HepG2 (cell line): Measurements from ENCODE around the gene PLXND1. TPM values are rescaled to one million over a fixed set of nuclear protein-coding genes. Genes with fewer than 3 reads are reported as not detected.

Source experiments
- CHD2 ChIP-seq: IDR thresholded peaks from 2 replicates; pipeline ENCODE4 v1.6.1; 2011; ENCODE audit warnings: low read depth, low read length, improper control_type of control experiment
- DMAP1 ChIP-seq: IDR thresholded peaks from 2 replicates; pipeline ENCODE4 v1.6.1; 2016
- ETV5 ChIP-seq: IDR thresholded peaks from 2 replicates; pipeline ENCODE4 v1.6.1; 2018; ENCODE audit warnings: missing biosample characterization, missing genetic modification reagents, inconsistent platforms, borderline replicate concordance
- GATAD1 ChIP-seq: IDR thresholded peaks from 2 replicates; pipeline ENCODE4 v1.6.1; 2016; ENCODE audit warnings: missing genetic modification reagents, missing compliant biosample characterization
- KAT2B ChIP-seq: fragments of 150-350 bp; IDR thresholded peaks from 2 replicates; pipeline ENCODE4 v1.6.1; 2014; ENCODE audit warnings: low read depth, low read length, borderline replicate concordance
- MEIS2 ChIP-seq: sonication (generic); formaldehyde crosslinking; IDR thresholded peaks from 2 replicates; pipeline ENCODE4 v1.9.0; 2021; ENCODE audit warnings: mild to moderate bottlenecking, missing genetic modification reagents
- RBFOX2 ChIP-seq: fragments of 200-400 bp; formaldehyde crosslinking; IDR thresholded peaks from 2 replicates; pipeline ENCODE4 v1.6.1; 2017; ENCODE audit warnings: low read depth, mild to moderate bottlenecking, low read length
- SNAPC2 ChIP-seq: sonication (generic); formaldehyde crosslinking; IDR thresholded peaks from 2 replicates; pipeline ENCODE4 v1.8.1; 2022; ENCODE audit warnings: mild to moderate bottlenecking, missing genetic modification reagents
- SRSF4 ChIP-seq: fragments of 200-400 bp; formaldehyde crosslinking; IDR thresholded peaks from one replicate; pipeline ENCODE4 v1.6.1; 2018; ENCODE audit warnings: mild to moderate bottlenecking, low read depth, low read length, moderate library complexity; ENCODE audit not compliant: poor library complexity, severe bottlenecking
- TGIF2 ChIP-seq: IDR thresholded peaks from 2 replicates; pipeline ENCODE4 v1.6.1; 2016; ENCODE audit warnings: control low read depth, missing compliant biosample characterization
- YEATS4 ChIP-seq: sonication (generic); formaldehyde crosslinking; IDR thresholded peaks from 2 replicates; pipeline ENCODE4 v1.4.0; 2020; ENCODE audit warnings: missing genetic modification reagents, borderline replicate concordance
- ZC3H13 ChIP-seq: sonication (generic); formaldehyde crosslinking; IDR thresholded peaks from 2 replicates; pipeline ENCODE4 v1.8.1; 2023; ENCODE audit warnings: mild to moderate bottlenecking, missing genetic modification reagents, moderate library complexity
- ZKSCAN1 ChIP-seq: fragments of 150-350 bp; IDR thresholded peaks from 2 replicates; pipeline ENCODE4 v1.6.1; 2014; ENCODE audit warnings: low read length
- ZNF33B ChIP-seq: sonication (generic); formaldehyde crosslinking; IDR thresholded peaks from 2 replicates; pipeline ENCODE4 v1.5.1; 2020; ENCODE audit warnings: mild to moderate bottlenecking, missing genetic modification reagents
- ZNF501 ChIP-seq: sonication (generic); formaldehyde crosslinking; IDR thresholded peaks from 2 replicates; pipeline ENCODE4 v1.5.1; 2020; ENCODE audit warnings: mild to moderate bottlenecking, moderate library complexity, missing genetic modification reagents
- ZNF510 ChIP-seq: sonication (generic); formaldehyde crosslinking; IDR thresholded peaks from 2 replicates; pipeline ENCODE4 v1.4.0; 2020; ENCODE audit warnings: low read depth, mild to moderate bottlenecking, missing genetic modification reagents
- ZNF558 ChIP-seq: sonication (generic); formaldehyde crosslinking; IDR thresholded peaks from 2 replicates; pipeline ENCODE4 v1.9.0; 2022; ENCODE audit warnings: mild to moderate bottlenecking, missing genetic modification reagents, borderline replicate concordance
- ZNF670 ChIP-seq: sonication (generic); formaldehyde crosslinking; IDR thresholded peaks from 2 replicates; pipeline ENCODE4 v1.8.0; 2022; ENCODE audit warnings: mild to moderate bottlenecking, missing genetic modification reagents, borderline replicate concordance
- ZNF737 ChIP-seq: sonication (generic); formaldehyde crosslinking; IDR thresholded peaks from 2 replicates; pipeline ENCODE4 v1.5.0; 2020; ENCODE audit warnings: missing genetic modification reagents, mild to moderate bottlenecking, borderline replicate concordance
- ZNF768 ChIP-seq: sonication (generic); formaldehyde crosslinking; IDR thresholded peaks from 2 replicates; pipeline ENCODE4 v1.4.0; 2020; ENCODE audit warnings: missing genetic modification reagents
- ZNF790 ChIP-seq: sonication (generic); formaldehyde crosslinking; IDR thresholded peaks from 2 replicates; pipeline ENCODE4 v1.8.0; 2022; ENCODE audit warnings: missing genetic modification reagents, mild to moderate bottlenecking, borderline replicate concordance
- ZSCAN22 ChIP-seq: sonication (generic); formaldehyde crosslinking; IDR thresholded peaks from 2 replicates; pipeline ENCODE4 v1.4.0; 2020; ENCODE audit warnings: mild to moderate bottlenecking, missing genetic modification reagents
- polyA plus RNA-seq, 8 experiments: library from polyadenylated mRNA; depleted of rRNA in 3 of 8; stranded (reverse) in 7 of 8; unstranded in 1 of 8; fragments of >200 nt; fragmentation: Illumina TruSeq in 4 of 8; extraction: Trizol in 4 of 8; gene quantifications; 2 replicates each; pipeline versions ENCODE4 v1.2.1 to v1.2.3, GENCODE V29; 2011 to 2016; ENCODE audit warnings: low read depth in 4 of 8, missing spikeins in 1 of 8, mixed read lengths in 1 of 8; ENCODE audit not compliant: insufficient read depth in 1 of 8
- total RNA-seq, 5 experiments: library from RNA; depleted of rRNA; stranded (reverse); fragments of >200 nt; fragmentation: Illumina TruSeq; extraction: Trizol; gene quantifications; 2 replicates each; pipeline ENCODE4 v1.2.3, GENCODE V29; 2016; ENCODE audit warnings: low read depth in 1 of 5
- TF ChIP-seq, protein P1 (sequence below): sonication (generic); formaldehyde crosslinking; IDR thresholded peaks from 2 replicates; pipeline ENCODE4 v1.4.0; 2020; ENCODE audit warnings: missing genetic modification reagents, borderline replicate concordance
- TF ChIP-seq, protein P2 (sequence below): sonication (generic); formaldehyde crosslinking; IDR thresholded peaks from 2 replicates; pipeline ENCODE4 v1.5.1; 2020; ENCODE audit warnings: mild to moderate bottlenecking, missing genetic modification reagents, borderline replicate concordance
- TF ChIP-seq, protein P3 (sequence below): sonication (generic); formaldehyde crosslinking; IDR thresholded peaks from 2 replicates; pipeline ENCODE4 v1.8.1; 2023; ENCODE audit warnings: missing genetic modification reagents, mild to moderate bottlenecking, borderline replicate concordance

The PLXND1 gene
- total and polyA plus RNA-seq, 2 of the 13 experiments (the other 11 are each of a cell fraction or from before 2014, with no cell fraction given) = 15.9 to 42.0 TPM

DNA sequence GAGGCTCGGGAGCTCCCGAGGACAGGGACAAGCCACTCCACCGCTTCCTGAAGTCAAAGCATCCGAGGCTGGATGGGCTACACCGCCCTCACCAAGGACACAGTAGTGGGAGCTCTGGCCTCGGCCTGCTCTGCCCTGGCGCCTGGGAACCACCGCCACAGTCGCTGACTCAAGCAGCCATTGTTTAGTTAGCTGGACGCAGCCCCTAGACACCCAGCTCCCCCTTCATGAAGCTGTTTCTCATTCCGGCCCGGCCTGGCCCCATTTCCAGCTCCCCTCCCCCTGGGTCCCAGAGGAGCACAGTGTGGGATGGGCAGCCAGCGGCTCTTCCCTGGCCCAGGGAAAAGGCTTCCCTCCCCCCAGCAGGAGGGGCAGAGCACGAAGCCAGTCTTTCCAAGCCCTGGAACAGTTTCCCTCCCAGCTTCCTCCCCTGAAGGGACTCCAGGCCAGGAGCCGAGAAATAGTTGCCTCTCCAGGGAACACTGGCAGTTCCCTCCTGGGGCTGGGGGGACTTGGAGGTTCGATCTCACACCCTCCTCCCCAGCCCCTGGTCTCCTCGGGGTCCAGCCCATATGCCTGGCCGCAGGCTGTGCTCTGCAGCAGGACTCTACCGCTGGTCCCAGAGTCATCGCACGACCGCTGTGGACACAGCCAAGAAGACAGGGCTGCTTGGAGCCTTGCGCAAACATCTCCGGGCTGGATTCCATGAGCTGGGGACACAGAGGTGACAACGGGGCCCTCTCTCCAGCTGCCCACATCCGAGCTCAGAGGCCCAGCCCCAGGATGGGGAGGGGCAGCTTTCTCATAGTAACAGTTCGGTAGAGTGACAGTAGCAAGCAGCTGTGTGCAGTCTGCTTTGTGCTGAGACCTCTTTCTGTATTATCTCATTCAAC is 10.0 kb downstream of the PLXND1 start (continued):
- TF ChIP-seq SRSF4 = no peak
- TF ChIP-seq, protein P1, sequence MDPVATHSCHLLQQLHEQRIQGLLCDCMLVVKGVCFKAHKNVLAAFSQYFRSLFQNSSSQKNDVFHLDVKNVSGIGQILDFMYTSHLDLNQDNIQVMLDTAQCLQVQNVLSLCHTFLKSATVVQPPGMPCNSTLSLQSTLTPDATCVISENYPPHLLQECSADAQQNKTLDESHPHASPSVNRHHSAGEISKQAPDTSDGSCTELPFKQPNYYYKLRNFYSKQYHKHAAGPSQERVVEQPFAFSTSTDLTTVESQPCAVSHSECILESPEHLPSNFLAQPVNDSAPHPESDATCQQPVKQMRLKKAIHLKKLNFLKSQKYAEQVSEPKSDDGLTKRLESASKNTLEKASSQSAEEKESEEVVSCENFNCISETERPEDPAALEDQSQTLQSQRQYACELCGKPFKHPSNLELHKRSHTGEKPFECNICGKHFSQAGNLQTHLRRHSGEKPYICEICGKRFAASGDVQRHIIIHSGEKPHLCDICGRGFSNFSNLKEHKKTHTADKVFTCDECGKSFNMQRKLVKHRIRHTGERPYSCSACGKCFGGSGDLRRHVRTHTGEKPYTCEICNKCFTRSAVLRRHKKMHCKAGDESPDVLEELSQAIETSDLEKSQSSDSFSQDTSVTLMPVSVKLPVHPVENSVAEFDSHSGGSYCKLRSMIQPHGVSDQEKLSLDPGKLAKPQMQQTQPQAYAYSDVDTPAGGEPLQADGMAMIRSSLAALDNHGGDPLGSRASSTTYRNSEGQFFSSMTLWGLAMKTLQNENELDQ (CRISPR knock-in tag) = no peak
- TF ChIP-seq ZNF510 (CRISPR knock-in tag) = peak; percentile 26; the same call in 1 of the 2 replicates
- TF ChIP-seq ZNF768 (CRISPR knock-in tag) = peak; percentile 61
- TF ChIP-seq ZNF33B (CRISPR knock-in tag) = 0 out of 2 replicates have a peak, but pooled peaks have one; percentile 41
- 0 out of 2 replicates have a peak, but pooled peaks have one; percentile 55 for TF ChIP-seq MEIS2 (CRISPR knock-in tag)
- TF ChIP-seq ZNF670 (CRISPR knock-in tag) = no peak
- peak; percentile 72 for TF ChIP-seq DMAP1
- TF ChIP-seq, protein P2, sequence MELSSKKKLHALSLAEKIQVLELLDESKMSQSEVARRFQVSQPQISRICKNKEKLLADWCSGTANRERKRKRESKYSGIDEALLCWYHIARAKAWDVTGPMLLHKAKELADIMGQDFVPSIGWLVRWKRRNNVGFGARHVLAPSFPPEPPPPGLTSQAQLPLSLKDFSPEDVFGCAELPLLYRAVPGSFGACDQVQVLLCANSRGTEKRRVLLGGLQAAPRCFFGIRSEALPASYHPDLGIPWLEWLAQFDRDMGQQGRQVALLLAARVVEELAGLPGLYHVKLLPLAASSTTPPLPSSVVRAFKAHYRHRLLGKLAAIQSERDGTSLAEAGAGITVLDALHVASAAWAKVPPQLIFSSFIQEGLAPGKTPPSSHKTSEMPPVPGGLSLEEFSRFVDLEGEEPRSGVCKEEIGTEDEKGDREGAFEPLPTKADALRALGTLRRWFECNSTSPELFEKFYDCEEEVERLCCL = no peak
- no peak for TF ChIP-seq ZKSCAN1
- TF ChIP-seq CHD2 = no peak
- TF ChIP-seq ZNF737 (CRISPR knock-in tag) = no peak; the same call in 1 of the 2 replicates
- TF ChIP-seq ZNF558 (CRISPR knock-in tag) = 0 out of 2 replicates have a peak, but pooled peaks have one; percentile 65
- TF ChIP-seq YEATS4 (CRISPR knock-in tag) = peak; percentile 49; the same call in 1 of the 2 replicates
- TF ChIP-seq ZC3H13 = no peak
- peak; percentile 62 for TF ChIP-seq ETV5 (CRISPR knock-in tag)
- TF ChIP-seq RBFOX2 = peak; percentile 59
- 0 out of 2 replicates have a peak, but pooled peaks have one; percentile 31 for TF ChIP-seq ZSCAN22 (CRISPR knock-in tag)
- TF ChIP-seq KAT2B = no peak
- peak; percentile 52; the same call in 1 of the 2 replicates for TF ChIP-seq ZNF501 (CRISPR knock-in tag)
- peak; percentile 88; the same call in 1 of the 2 replicates for TF ChIP-seq TGIF2 (CRISPR knock-in tag)
- no peak; the same call in 1 of the 2 replicates for TF ChIP-seq GATAD1
- TF ChIP-seq SNAPC2 (CRISPR knock-in tag) = no peak
- TF ChIP-seq, protein P3, sequence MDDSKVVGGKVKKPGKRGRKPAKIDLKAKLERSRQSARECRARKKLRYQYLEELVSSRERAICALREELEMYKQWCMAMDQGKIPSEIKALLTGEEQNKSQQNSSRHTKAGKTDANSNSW (CRISPR knock-in tag) = no peak
- no peak for TF ChIP-seq ZNF790 (CRISPR knock-in tag)
